Colon (tissue), 2 donors: ENCODE data around the gene CSF2.

ENCODE experiments used
- FAIRE-seq: peaks from 2 replicates; lab custom pipeline; 2012; peaks lifted over from hg19 to GRCh38; lab: Jason Lieb, UNC
- donor health status: control.
- donor health status: control.

Gene CSF2

GRCh38 chr5:132073231-132074013, at the start of gene CSF2:
CSF2 (plus strand) TSS chr5:132073789; CDS start chr5:132073824, 35 bp downstream.
- no peak for FAIRE-seq

DNA sequence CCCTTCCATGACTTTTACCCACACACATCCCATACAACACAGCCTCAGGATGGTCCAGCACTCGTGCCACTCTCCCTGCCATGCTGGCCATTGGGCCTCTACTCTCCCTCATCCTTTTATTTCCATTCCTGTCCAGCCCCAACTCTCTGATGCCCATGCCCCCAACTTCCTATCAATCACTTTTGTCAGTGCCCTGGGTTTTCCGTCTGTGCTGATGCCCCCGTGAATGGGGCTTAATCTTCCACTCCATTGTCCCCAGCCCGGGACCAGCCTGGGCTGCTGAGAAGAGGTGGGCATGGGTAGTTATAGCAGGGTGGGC, 49.5 kb upstream of the CSF2 start:
- FAIRE-seq = no peak

GRCh38 chr5:132024789-132025402, 48.7 kb upstream of the CSF2 start:
- FAIRE-seq = no peak

GRCh38 chr5:132025403-132025971, 48.1 kb upstream of the CSF2 start:
- FAIRE-seq = no peak

GRCh38 chr5:132026516-132027008, 47.0 kb upstream of the CSF2 start:
- FAIRE-seq = no peak

GRCh38 chr5:132027027-132027426, 46.6 kb upstream of the CSF2 start:
- FAIRE-seq = no peak

- FAIRE-seq = no peak
Measured at GRCh38 chr5:132029609-132030330, 43.8 kb upstream of the CSF2 start.

GRCh38 chr5:132030610-132031009, 43.0 kb upstream of the CSF2 start:
- FAIRE-seq = no peak

DNA sequence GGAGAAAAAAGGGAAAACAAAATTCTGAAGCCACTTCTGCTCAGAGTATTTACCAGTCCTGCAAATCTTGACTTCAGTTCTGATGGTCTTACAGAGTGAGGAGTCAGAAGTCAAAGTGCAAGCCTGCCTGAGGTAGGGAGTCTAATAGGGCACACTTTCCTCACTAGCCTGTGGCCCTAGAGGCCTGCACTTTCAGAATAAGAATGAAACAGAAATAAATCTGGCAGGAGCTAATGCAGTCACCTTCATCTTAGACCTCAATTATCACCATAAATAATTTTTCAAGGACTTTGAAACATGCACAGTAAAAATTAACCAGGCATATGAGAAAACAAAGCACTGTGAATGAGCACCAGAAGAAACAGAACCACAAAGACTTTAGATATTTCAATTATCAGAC, 41.4 kb upstream of the CSF2 start:
- FAIRE-seq = no peak

- no peak for FAIRE-seq
Measured at GRCh38 chr5:132033122-132033521, 40.5 kb upstream of the CSF2 start.

GRCh38 chr5:132037353-132037752, 36.2 kb upstream of the CSF2 start:
- FAIRE-seq = no peak

- FAIRE-seq = no peak
Measured at GRCh38 chr5:132044207-132044606, 29.4 kb upstream of the CSF2 start.

DNA sequence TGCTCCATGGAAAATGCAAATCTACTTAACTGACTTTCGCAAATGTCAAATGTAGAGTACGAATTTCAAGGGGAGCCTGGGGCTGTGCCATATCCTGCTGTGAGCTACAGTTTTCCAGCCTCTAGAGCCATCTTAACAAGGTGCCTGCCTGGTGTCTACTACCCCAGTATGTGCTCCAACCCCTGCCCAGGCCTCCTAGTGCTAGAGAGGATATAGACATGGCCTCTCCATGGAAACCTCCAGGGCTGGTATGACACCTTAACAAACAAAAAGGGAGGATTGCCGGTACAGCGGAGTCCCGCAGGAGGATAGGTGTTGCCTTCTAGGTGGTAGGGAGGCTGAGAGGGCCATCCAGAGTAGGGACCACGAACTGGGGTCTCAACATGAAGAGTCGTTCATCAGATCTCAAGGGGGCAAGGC, 26.7 kb upstream of the CSF2 start:
- no peak for FAIRE-seq

DNA sequence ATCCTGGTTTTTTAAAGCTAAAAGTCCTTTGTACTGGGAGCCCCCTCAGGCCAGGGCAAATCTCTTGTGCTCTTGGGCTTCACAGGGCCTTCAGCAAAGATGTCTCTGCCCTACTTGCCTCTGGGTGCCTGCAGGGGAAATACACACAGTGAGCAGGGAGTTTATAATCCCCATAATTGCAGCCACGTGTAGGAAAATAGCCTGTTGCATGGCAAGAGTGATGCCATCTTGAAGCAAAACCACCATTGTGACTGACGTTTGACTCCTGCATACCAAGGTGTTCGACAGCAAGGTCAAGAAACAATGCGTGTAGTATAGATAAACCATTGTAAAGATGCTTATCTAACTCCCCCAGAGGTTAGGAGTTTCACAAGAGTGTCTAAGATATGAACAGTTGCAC, 24.5 kb upstream of the CSF2 start:
- FAIRE-seq = no peak

- no peak for FAIRE-seq
Measured at GRCh38 chr5:132049559-132049958, 24.0 kb upstream of the CSF2 start.

- no peak for FAIRE-seq
Measured at GRCh38 chr5:132050136-132050535, 23.5 kb upstream of the CSF2 start.

GRCh38 chr5:132050661-132051552, 22.7 kb upstream of the CSF2 start:
- no peak for FAIRE-seq

GRCh38 chr5:132052520-132052919, 21.1 kb upstream of the CSF2 start:
- no peak for FAIRE-seq

DNA sequence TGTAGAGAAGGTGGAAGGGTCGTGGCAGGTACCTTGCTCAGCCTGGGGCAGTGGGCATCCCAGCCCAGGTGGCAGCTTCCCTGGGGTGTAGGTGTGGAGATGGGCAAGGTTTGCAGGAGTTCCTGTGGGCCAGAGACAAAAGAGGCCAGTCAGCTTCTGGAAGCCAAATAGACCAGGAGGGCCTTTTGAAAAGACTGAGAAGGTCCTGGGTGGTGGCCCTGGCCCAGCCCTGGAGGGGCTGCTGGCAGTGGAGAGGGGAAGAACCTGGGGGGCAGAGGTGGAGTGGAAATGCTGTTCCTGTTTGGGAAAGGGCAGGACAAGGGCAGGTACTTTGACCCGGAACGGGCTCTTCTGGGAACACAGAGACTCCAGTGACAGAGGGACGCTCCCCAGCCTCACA, 20.1 kb upstream of the CSF2 start:
- no peak for FAIRE-seq

- FAIRE-seq = no peak
Measured at GRCh38 chr5:132054031-132054696, 19.4 kb upstream of the CSF2 start.
